GM19328 (cell line): ENCODE data around the gene TMEM198.

Experiments used
- ATAC-seq: cut with Tn5 transposase; IDR thresholded peaks from one replicate; pipeline ENCODE4 v1.9.1; 2021; ENCODE audit warnings: mild to moderate bottlenecking, moderate library complexity; ENCODE audit not compliant: unreplicated experiment

The TMEM198 gene

DNA sequence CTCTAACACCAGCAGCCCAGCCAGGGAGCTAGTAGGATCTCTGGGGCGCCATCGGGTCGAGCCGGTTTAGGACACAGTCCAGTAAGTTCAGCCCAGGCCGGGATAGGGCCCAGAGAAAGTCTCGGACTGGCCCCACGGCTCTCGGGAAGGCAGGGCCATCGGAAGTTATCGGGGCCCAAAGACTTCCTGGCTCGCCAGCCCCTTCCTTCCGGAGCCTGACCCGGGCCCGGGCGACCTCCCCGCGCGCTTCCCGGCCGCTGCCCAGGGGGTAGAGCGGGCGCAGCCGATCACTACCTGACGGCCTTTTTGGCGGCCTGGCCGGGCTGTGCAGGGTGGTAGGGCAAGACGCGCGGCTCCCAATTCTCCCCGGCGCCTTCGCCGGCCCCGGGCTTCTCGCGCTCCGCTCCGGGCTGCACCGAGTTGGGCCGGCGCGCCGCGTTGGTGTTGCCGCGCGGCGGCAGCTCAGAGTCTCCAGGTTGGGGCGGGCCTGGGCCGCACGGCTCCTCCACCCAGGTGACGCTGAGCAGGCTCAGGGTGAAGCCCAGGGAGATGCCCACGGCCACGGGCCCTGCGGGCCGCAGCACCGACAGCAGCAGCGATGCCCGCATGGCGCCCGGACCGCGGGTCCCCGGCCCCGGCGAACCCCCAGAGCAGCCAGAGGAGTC lies 765 bp upstream of the TMEM198 start:
- peak; percentile 32 for ATAC-seq

DNA sequence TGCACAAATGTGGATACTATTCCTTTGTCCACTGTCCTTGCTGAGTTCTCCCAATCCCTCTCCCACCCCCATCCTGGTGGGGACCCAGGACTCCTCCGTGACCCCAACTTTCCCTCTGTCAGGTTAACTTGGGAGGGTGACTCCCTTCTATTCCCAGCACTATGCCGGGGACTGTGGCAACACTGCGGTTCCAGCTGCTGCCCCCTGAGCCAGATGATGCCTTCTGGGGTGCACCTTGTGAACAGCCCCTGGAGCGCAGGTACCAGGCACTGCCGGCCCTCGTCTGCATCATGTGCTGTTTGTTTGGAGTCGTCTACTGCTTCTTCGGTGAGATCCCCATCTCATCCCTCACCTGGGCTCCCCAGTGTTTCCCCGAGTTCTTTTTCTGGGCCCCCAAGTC lies 739 bp downstream of the TMEM198 start:
- no peak for ATAC-seq

- no peak for ATAC-seq
These were observed 1.6 kb downstream of the TMEM198 start for GRCh38 chr2:219545295-219545942.

GRCh38 chr2:219545943-219546352 lies 2.1 kb downstream of the TMEM198 start:
- ATAC-seq = no peak

DNA sequence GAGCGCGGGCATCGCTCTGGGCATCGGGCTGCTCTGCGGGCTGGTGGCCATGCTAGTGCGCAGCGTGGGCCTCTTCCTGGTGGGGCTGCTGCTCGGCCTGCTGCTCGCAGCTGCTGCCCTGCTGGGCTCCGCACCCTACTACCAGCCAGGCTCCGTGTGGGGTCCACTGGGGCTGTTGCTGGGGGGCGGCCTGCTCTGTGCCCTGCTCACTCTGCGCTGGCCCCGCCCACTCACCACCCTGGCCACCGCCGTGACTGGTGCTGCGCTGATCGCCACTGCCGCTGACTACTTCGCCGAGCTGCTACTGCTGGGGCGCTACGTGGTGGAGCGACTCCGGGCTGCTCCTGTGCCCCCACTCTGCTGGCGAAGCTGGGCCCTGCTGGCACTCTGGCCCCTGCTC lies 3.8 kb downstream of the TMEM198 start:
- ATAC-seq = no peak

DNA sequence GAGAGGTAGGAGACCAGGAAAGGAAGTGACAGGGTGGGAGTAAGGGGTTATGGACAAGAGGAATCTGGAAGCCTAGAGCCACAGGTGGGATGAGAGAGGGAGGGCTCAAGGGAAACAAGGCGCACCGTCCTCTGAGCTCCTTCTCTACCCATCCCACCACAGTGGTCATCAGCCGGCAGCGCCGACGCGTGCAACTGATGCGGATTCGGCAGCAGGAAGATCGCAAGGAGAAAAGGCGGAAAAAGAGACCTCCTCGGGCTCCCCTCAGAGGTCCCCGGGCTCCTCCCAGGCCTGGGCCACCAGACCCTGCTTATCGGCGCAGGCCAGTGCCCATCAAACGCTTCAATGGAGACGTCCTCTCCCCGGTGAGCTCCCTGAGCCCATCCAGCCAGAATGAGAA lies 5.2 kb downstream of the TMEM198 start:
- ATAC-seq = no peak

DNA sequence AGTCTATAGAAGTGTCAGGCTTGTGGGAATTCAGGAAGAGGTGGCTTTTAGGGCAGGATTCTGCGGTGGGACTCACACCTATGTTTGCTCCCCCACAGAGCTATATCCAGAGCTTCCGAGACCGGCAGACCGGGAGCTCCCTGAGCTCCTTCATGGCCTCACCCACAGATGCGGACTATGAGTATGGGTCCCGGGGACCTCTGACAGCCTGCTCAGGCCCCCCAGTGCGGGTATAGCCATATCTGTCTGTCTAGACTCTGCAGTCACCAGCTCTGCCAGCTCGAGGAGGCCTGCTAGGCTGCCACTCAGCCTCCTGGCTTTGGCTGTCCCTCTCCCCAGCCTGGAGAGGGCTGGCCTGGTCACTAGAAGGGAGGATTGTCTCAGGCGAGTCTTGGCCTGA lies 5.8 kb downstream of the TMEM198 start:
- ATAC-seq = no peak

DNA sequence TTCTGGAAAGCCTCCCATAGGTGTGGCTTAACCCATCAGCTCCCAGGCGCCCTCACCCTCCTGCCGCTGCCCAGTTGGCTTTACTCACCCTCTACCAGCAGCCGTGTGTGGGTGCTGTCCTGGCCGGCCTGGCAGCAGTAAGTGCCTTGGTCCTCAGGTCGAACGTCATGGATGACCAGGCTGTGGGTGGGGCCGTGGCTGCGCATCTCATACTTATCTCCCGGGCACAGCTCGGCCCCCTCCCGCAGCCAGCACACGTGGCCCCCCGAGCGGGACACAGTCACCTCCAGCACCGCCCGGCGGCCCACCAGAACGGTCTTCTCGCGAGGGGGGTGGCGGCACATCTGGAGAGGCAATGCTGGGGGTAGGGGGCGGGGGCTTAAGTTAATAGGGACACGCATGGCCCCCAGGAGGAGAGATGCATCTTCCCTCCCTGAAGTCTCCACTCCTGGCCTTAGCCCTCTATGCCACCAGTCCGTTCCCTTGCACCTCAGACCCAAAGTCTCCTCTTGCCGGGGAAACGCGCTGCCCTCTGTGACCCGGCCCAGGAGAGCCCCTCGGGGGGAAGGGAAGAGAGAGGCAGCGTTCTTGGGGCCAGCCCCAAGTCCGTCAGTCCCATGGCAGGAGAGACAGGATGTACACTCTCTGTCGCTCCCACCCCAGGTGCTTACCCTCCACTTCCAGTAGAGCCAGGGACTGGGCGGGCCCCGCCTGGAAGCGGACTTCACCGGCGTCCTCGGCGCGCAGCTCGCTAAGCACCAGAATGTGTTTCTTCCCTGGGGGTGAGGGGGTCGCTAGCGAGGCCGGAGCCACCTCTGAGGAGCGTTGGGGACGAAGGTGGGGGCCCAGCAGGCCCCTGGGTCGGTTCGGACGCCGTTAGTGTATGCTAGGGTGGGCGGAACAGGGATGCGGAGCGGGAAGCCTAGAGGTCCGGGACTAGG lies 7.9 kb downstream of the TMEM198 start:
- peak; percentile 6 for ATAC-seq

DNA sequence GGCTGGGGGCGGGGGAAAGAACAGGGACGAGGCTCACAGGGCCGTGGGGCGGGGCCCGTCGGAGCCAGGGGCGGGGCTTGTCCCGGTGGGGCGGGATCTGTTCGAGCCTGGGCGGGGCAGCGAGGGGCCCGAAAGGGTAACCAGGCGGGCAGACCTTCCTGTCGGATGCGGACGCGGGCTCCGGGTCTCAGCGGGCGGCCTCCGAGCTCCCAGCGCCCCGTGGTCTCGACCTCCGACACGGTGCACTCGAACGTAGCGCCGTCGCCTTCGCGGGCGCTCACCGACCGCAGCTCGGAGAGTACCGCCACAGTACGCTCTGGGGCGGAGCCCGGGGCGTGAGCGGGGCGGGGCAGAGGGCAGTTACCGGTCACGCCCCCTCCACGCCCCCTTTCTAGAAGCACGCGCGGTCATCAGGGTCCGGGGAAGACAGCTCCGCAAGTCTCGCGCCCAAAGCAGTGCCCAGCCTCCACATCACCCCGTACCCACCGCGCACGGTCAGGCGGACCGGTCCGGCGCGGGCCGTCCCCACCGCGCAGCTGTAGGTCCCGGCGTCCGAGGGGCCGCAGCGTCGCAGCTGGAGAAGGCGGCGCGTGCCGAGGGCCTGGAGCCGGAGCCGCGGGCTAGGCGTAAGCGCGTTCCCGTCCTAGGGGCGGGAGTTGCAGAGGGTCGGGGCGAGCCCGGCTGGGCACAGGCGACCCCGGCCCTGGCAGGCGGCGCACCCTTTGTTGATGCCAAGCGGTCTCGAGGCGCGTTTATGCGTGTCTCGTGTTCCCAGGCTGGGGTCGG lies 8.7 kb downstream of the TMEM198 start:
- peak; percentile 95 for ATAC-seq

GRCh38 chr2:219553168-219553417 lies 9.3 kb downstream of the TMEM198 start:
- ATAC-seq = no peak

DNA sequence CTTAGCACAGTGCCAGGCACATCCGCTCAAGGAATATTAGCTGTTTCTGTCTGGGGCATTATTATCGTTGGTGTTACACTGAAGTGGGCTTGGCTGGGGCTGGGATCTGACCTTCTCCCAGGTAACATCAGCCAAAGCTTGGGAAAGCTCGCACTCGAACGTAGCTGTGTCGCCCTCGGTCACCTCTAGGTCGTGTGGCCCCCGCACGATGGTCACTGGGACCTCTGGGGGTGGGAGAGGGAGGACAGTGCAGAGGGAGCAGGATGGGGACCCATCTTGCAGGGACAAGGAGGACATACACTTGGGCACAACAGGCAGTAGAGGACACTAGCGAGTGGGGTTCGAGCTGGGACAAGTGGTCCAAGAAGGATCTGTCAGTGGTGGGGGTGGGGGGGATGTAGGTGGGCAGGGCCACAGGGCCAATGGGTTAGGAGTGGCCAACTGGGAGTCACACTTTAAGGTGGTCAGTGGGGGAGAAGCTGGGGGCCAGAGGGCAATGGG lies 9.7 kb downstream of the TMEM198 start:
- no peak for ATAC-seq

DNA sequence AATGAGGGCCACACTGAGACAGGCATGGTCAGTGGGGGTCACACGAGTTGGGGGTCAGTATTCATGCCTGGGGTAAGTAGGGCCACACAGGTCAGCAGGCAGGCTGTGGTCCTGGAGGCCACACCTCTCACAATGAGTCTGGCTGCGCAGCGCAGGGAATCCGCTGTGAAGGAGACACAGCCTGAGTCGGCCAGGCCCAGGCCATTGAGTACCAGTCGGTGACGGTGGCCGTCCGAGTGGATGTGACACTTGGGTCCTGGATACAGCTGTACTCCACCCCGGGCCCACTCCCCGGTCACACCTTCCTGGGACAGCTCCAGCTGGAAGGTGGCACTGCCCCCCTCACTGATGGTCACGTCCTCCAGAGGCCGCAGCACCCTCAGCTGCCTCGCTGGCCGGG lies 10.5 kb downstream of the TMEM198 start:
- ATAC-seq = no peak

- ATAC-seq = no peak
These were observed 12.1 kb downstream of the TMEM198 start for GRCh38 chr2:219555956-219556355.

DNA sequence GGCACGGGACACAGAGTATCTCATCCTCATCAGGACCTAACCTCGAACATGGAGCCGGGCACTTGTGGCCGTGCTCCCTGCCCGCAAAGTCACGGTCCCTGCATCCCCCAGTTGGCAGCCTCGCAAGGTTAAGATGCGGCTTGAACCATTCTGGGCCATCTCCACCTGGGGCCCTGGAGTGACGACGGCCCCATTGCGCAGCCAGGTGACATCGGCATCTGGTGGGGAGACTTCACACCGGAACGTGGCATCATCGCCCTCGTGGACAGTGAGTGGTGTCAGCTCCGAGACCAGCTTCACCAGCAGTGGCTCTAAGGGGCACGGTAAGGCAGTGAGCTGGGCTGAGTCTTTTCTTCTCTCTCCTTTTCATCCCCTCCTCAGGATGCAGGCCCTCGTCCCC lies 12.6 kb downstream of the TMEM198 start:
- no peak for ATAC-seq

DNA sequence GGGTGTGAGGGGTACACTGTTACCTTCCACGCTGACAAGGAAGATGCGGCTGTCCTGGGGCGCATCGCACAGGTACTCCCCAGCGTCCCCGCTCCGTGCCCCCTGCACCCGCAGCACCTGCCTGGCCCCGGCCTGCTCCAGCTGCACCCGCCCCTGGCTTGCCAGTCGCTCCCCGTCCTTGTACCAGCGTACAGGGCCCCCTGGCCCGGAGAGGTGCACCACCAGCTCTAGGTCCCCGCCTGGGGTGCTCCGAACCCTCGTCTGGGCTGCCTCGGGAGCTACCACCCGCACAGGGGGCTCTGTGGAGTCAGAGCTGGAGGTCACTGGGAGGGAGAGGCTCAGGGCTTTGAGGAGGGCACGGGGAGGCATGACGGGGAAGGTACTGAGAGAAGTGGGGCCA lies 13.5 kb downstream of the TMEM198 start:
- no peak for ATAC-seq

DNA sequence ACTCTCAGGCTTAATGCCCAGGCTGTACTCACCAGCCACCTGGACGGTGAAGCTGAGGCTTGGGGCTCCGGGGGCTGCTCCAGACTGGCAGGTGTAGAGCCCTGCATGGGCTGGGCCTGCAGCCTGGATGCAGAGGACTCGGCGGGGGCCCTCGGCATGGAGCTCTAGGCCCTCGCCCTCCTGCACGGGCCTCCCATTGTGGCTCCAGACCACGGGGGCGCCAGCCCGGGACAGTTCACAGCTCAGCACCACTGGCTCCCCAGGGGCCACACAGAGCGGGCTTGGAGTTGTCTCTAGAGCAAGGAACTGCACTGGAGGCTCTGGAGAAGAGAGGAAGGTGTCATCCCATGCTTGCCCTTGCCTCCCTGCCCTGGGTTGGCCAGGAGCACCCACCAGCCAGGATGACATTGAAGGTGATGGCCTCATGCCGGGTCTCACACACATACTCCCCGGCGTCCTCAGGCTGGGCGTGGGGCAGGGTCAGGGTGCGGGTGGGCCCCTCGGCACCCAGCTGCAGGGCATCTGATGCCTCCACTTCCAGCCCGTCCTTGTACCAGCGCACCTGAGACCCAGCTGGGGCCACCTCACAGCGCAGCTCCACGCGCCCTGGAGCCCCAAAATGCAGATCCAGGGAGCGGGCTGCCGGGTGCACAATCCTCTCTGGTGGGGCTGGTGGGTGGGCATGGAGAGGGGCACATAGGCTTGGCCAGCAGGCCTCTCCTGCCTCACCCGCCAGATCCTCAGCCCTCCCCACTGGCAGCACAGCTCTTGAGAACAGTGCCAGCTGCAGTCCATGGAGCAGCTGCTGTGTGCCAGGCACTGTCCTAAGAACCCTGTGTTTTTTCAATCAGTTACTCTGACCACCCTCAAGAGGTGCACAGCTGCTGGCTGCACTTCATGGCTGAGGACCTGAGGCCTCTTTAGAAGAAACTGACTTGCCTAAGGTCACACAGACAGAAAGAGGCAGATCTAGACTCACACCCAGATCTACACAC lies 14.3 kb downstream of the TMEM198 start:
- no peak for ATAC-seq

DNA sequence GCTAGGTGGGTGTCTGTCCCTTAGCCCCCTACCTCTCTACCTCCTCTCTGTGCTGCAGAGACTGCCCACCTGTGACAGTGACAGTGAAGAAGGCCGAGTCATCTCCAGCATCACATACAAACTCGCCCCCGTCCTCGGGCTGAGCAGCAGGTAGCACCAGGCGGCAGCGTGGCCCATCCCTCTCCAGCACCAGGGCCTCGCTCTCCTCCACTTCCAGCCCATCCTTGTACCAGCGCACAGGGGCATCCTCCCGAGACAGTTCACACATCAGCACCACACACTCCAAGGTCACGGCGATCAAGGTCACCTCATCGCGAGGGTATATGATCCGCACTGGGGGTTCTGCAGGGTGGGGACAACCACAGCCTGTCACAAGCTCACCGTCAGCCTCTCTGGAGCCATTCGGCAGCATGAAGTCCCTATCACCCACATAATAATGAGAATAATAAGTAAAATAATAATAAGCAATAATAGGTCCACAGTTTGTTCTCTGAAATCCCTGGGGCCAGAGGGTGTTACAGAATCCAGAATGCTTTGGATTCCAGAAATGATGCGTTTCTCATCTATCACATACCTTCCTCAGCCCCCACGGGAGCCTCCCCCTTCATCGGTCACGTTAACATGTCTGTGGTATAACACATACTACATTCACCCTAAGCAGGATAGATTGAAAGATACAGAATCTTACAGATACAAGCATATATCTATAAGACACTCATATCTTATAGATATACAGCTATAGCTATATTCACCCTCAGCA lies 15.5 kb downstream of the TMEM198 start:
- no peak for ATAC-seq

DNA sequence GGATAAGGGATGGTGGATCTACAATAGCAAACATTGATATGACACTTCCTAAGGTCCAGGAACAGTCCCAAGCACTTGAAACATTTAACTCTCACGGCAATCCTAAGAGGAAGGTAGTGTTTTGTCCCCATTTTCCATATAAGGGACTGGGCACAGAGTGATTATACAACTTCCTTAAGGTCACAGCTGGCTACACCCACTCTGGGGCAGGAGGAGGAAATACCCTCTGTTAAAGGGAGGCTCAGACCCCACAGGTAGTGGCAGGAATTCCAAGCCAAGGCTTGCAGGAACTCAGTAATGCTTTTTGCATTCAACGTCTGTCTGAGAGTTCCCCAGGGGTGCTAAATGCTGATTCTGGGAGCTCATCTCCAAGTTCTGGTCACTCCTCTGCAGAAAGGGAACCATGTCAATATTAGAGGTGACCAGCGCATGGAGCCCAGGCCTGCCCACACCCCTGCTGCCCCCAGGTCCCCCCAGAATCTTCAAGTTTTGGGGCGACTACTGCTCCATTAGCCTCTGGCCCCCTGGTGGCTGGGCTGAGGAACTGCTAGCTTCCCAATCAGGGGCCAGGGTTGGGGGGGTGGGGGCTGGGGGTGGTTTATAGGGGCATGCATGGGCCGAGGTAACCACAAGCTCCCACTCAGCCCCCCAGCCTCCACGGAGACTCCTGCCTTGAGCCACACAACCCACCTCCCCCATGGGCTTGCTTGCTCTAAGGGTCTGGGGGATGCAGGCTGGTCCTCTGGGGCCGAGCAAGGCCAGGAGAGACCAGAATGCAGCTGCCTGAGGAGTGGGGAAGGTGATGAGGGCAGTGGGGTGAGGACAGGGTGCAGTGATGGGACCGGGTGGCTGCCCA lies 16.4 kb downstream of the TMEM198 start:
- no peak for ATAC-seq
